K562 (cell line): ENCODE data around the gene CFAP92. TPM values are rescaled to one million over a fixed set of nuclear protein-coding genes. Genes with fewer than 3 reads are reported as not detected.

Source experiments
- ATAC-seq: fragments of 200-7000 bp; cut with Tn5 transposase; 3 replicates; pipeline ENCODE4 v1.9.1; 2020; ENCODE audit warnings: moderate library complexity
- BruUV-seq: library from RNA; stranded (reverse); fragments of 400-500 nt; replicated peaks from 2 replicates; lab custom pipeline; 2021; lab: Mats Ljungman, UMichigan
- CTCF ChIA-PET: fragments of 300-600 bp; formaldehyde crosslinking; extraction: SDS; loops from one replicate; lab custom pipeline; 2021; ENCODE audit warnings: low intra/inter-chr PET ratio; lab: Yijun Ruan, JAX
- POLR2A ChIA-PET: fragments of 300-600, 350-650 bp; sonication (Branson Sonifier 250); formaldehyde crosslinking; extraction: SDS; loops from one replicate; lab custom pipeline; 2021; ENCODE audit warnings: antibody characterized with exemption, inconsistent platforms; lab: Yijun Ruan, JAX
- DNase-seq, 4 experiments: peaks; one replicate each; pipeline versions ENCODE4 v3.0.0 to v3.0.0-alpha.2; 2011 to 2018; ENCODE audit warnings: low spot score in 3 of 4, mixed read lengths in 3 of 4; ENCODE audit errors: extremely low read depth in 1 of 4
- FAIRE-seq: peaks from 2 replicates; lab custom pipeline; 2011; peaks lifted over from hg19 to GRCh38; lab: Jason Lieb, UNC
- H2AFZ ChIP-seq: 2 replicates; pipeline ENCODE4 v1.6.0; 2011; ENCODE audit warnings: low read depth, low read length, control low read depth, inconsistent platforms
- H3K27ac ChIP-seq: fragments of 200-600 bp; 3 replicates; pipeline ENCODE4 v1.8.0; 2011; ENCODE audit warnings: low read depth, mild to moderate bottlenecking, control low read depth, inconsistent platforms, low read length, moderate library complexity, mixed read lengths; ENCODE audit errors: extremely low read depth
- H3K27me3 ChIP-seq, 2 experiments: fragments of 300-600 bp in 1 of 2; 2 replicates in 1 of 2; 3 replicates in 1 of 2; pipeline versions ENCODE4 v1.6.0 to v1.8.0; 2011; ENCODE audit warnings: inconsistent platforms in 2 of 2, low read length in 2 of 2, mild to moderate bottlenecking in 1 of 2, mixed read lengths in 1 of 2, moderate library complexity in 1 of 2; ENCODE audit not compliant: control insufficient read depth in 2 of 2, insufficient read depth in 2 of 2
- H3K36me3 ChIP-seq: fragments of 300-600 bp; 3 replicates; pipeline ENCODE4 v1.8.0; 2011; ENCODE audit warnings: mild to moderate bottlenecking, low read length, inconsistent platforms; ENCODE audit not compliant: control insufficient read depth, insufficient read depth
- H3K4me1 ChIP-seq, 2 experiments: fragments of 200-600 bp in 1 of 2; replicated peaks in 1 of 2; 2 replicates in 1 of 2; 3 replicates in 1 of 2; pipeline versions ENCODE4 v1.5.1 to v1.8.0; 2011; ENCODE audit warnings: inconsistent platforms in 2 of 2, low read length in 2 of 2, mild to moderate bottlenecking in 1 of 2, mixed read lengths in 1 of 2, moderate library complexity in 1 of 2; ENCODE audit not compliant: control insufficient read depth in 2 of 2, insufficient read depth in 2 of 2
- H3K4me2 ChIP-seq: 2 replicates; pipeline ENCODE4 v1.6.1; 2011; ENCODE audit warnings: low read length, control low read depth, inconsistent platforms, mixed read lengths; ENCODE audit not compliant: insufficient read depth
- H3K4me3 ChIP-seq: fragments of 200-600 bp; sonication (generic), shearing (Covaris generic); 2 replicates; pipeline ENCODE4 v1.5.1; 2016; ENCODE audit warnings: control low read depth, inconsistent platforms
- H3K79me2 ChIP-seq: fragments of 200-600 bp; 3 replicates; pipeline ENCODE4 v1.8.0; 2011; ENCODE audit warnings: low read length, inconsistent platforms; ENCODE audit not compliant: control insufficient read depth, insufficient read depth
- H3K9ac ChIP-seq, 2 experiments: 2 replicates each; pipeline versions ENCODE4 v1.6.0 to v1.6.1; 2011; ENCODE audit warnings: low read depth in 2 of 2, low read length in 2 of 2, control low read depth in 1 of 2, inconsistent platforms in 1 of 2, mild to moderate bottlenecking in 1 of 2, mixed read lengths in 1 of 2; ENCODE audit not compliant: insufficient read depth in 1 of 2
- H3K9me1 ChIP-seq: one replicate; pipeline ENCODE4 v1.6.0; 2011; ENCODE audit warnings: inconsistent platforms, mild to moderate bottlenecking, low read length, moderate library complexity; ENCODE audit not compliant: control insufficient read depth, insufficient read depth
- H3K9me3 ChIP-seq: replicated peaks from 2 replicates; pipeline ENCODE4 v1.5.1; 2011; ENCODE audit warnings: low read depth, low read length, inconsistent platforms; ENCODE audit not compliant: control insufficient read depth, insufficient read depth
- H4K20me1 ChIP-seq: replicated peaks from 2 replicates; pipeline ENCODE4 v1.6.1; 2011; ENCODE audit warnings: low read length, inconsistent platforms, mixed read lengths; ENCODE audit not compliant: control insufficient read depth, insufficient read depth
- EZH2 ChIP-seq: IDR thresholded peaks from 2 replicates; pipeline ENCODE4 v1.6.1; 2012; ENCODE audit warnings: low read depth, mild to moderate bottlenecking, inconsistent platforms, low read length, borderline replicate concordance
- KAT7 ChIP-seq: sonication (generic); formaldehyde crosslinking; IDR thresholded peaks from 2 replicates; pipeline ENCODE4 v1.8.0; 2022; ENCODE audit warnings: missing genetic modification reagents, mild to moderate bottlenecking, borderline replicate concordance
- PTTG1 ChIP-seq: fragments of 450-650 bp; IDR thresholded peaks from 2 replicates; pipeline ENCODE4 v1.6.1; 2016; ENCODE audit warnings: low read depth, mild to moderate bottlenecking, missing genetic modification characterization, missing compliant biosample characterization
- RAD51 ChIP-seq: fragments of 450-650 bp; IDR thresholded peaks from 2 replicates; pipeline ENCODE4 v1.7.1; 2016; ENCODE audit warnings: low read depth, mild to moderate bottlenecking, borderline replicate concordance
- TCF7L2 ChIP-seq: fragments of 150-350 bp; IDR thresholded peaks from 2 replicates; pipeline ENCODE4 v1.6.1; 2016; ENCODE audit warnings: low read depth, mild to moderate bottlenecking, low read length, moderate library complexity
- ZBTB7A ChIP-seq: IDR thresholded peaks from 2 replicates; pipeline ENCODE4 v1.6.1; 2011; ENCODE audit warnings: low read depth, mild to moderate bottlenecking, low read length, moderate library complexity, borderline replicate concordance; ENCODE audit not compliant: control insufficient read depth
- ZNF583 ChIP-seq: fragments of 250-450 bp; sonication (Bioruptor Pico); IDR thresholded peaks from 2 replicates; pipeline ENCODE4 v1.4.0; 2020
- WGBS: fragments of 100-300 bp; shearing (Covaris generic); methylation state at CpG from one replicate; pipeline ENCODE4 v1.1.6; 2016; ENCODE audit warnings: low coverage, mixed read lengths; ENCODE audit not compliant: insufficient coverage; ENCODE audit errors: missing lambda C conversion rate; 5-methylcytosine and 5-hydroxymethylcytosine counted together
- in situ Hi-C: fragments of 300-500 bp; cut with MboI; formaldehyde crosslinking; loops from 4 replicates; pipeline ENCODE4 v1.15.0; 2018; ENCODE audit warnings: inconsistent platforms, mixed read lengths
- intact Hi-C: fragments of 100-400 bp; cut with micrococcal nuclease; formaldehyde crosslinking; loops from 2 replicates; pipeline ENCODE4 v1.14.2; 2022
- polyA plus RNA-seq, 8 experiments: library from polyadenylated mRNA; depleted of rRNA in 4 of 8; stranded (reverse) in 5 of 8; unstranded in 3 of 8; fragments of >200 nt; fragmentation: Nextera tagmentation in 2 of 8; fragmentation: Illumina TruSeq in 1 of 8; extraction: Ambion mirVana in 2 of 8; extraction: Trizol in 1 of 8; gene quantifications; 2 replicates each; pipeline versions ENCODE4 v1.2.1 to v1.2.3, GENCODE V29; 2011 to 2014; ENCODE audit warnings: inconsistent platforms in 1 of 8, missing spikeins in 1 of 8
- total RNA-seq, 7 experiments: library from RNA; depleted of rRNA in 6 of 7; stranded (reverse); fragments of >200 nt in 6 of 7; fragmentation: Illumina TruSeq in 2 of 7; extraction: Trizol in 2 of 7; gene quantifications; 2 replicates each; pipeline versions ENCODE4 v1.2.1 to v1.2.3, GENCODE V29; 2011 to 2021; ENCODE audit warnings: low replicate concordance in 1 of 7
- TF ChIP-seq, protein P1 (sequence below): fragments of 150-350 bp; conservative IDR thresholded peaks from 2 replicates; pipeline ENCODE4 v1.6.1; 2014; ENCODE audit warnings: low read length
- TF ChIP-seq, protein P2 (sequence below): fragments of 250-450 bp; sonication (Bioruptor Pico); IDR thresholded peaks from 2 replicates; pipeline ENCODE4 v1.4.0; 2020; ENCODE audit warnings: mild to moderate bottlenecking, moderate library complexity, borderline replicate concordance

The CFAP92 gene
- total and polyA plus RNA-seq, 9 of the 15 experiments (the other 6 are each of a cell fraction or from before 2014, with no cell fraction given) = 0.06 to 0.62 (median 0.36) TPM

DNA sequence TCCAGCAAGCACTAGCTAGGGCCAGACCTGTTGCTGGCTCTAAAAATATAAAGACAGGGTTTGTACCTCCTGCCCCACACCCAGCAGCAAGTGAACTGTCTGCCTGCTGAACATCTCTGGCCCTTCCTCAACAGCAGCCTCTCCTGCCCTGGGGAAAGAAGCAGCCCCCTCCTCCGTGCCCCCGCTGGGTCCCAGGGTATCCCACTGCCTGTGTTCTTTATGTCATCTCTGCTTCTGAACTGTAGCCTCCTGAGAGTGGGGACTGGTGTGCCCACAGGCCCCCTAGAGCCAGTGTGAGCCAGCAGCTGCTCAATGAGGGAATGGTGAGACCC is 60.0 kb downstream of the CFAP92 start:
- Histone ChIP-seq H3K27me3 (peaks cover 8 to 41% of the 10 kb centered on the region in 2 experiments; a peak in 4 of 5 replicates), H3K4me3 (no peak overlapping the region), H3K9me3 (peaks cover 3% of the 10 kb centered on the region; the same call in 1 of the 2 replicates), H3K79me2 (no peaks in the 10 kb centered on the region), H3K27ac (no peak overlapping the region), H3K9me1 (no peaks in the 10 kb centered on the region), H3K4me1 (peaks cover 0 to 4% of the 10 kb centered on the region in 2 experiments; a peak in 2 of 5 replicates), H2AFZ (no peak overlapping the region), H3K36me3 (no peaks in the 10 kb centered on the region), H3K9ac (no peak overlapping the region; a peak in 1 of 4 replicates), H4K20me1 (no peaks in the 10 kb centered on the region), H3K4me2 (no peak overlapping the region)
- BruUV-seq = no TSS peak
- ChIA-PET CTCF (no interaction called here), POLR2A (interaction anchor here (1.2 kb wide), 1 partner anchor 11 kb away, joined by 3 read pairs; no protein-coding TSS in a partner anchor)
- DNase-seq = no peak
- TF ChIP-seq KAT7 (CRISPR knock-in tag) (no peak), RAD51 (no peak), ZNF583 (CRISPR knock-in tag) (no peak), TCF7L2 (no peak), EZH2 (no peak), PTTG1 (tag) (no peak), ZBTB7A (no peak)
- TF ChIP-seq, protein P1, sequence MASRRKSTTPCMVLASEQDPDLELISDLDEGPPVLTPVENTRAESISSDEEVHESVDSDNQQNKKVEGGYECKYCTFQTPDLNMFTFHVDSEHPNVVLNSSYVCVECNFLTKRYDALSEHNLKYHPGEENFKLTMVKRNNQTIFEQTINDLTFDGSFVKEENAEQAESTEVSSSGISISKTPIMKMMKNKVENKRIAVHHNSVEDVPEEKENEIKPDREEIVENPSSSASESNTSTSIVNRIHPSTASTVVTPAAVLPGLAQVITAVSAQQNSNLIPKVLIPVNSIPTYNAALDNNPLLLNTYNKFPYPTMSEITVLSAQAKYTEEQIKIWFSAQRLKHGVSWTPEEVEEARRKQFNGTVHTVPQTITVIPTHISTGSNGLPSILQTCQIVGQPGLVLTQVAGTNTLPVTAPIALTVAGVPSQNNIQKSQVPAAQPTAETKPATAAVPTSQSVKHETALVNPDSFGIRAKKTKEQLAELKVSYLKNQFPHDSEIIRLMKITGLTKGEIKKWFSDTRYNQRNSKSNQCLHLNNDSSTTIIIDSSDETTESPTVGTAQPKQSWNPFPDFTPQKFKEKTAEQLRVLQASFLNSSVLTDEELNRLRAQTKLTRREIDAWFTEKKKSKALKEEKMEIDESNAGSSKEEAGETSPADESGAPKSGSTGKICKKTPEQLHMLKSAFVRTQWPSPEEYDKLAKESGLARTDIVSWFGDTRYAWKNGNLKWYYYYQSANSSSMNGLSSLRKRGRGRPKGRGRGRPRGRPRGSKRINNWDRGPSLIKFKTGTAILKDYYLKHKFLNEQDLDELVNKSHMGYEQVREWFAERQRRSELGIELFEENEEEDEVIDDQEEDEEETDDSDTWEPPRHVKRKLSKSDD = no peak
- TF ChIP-seq, protein P2, sequence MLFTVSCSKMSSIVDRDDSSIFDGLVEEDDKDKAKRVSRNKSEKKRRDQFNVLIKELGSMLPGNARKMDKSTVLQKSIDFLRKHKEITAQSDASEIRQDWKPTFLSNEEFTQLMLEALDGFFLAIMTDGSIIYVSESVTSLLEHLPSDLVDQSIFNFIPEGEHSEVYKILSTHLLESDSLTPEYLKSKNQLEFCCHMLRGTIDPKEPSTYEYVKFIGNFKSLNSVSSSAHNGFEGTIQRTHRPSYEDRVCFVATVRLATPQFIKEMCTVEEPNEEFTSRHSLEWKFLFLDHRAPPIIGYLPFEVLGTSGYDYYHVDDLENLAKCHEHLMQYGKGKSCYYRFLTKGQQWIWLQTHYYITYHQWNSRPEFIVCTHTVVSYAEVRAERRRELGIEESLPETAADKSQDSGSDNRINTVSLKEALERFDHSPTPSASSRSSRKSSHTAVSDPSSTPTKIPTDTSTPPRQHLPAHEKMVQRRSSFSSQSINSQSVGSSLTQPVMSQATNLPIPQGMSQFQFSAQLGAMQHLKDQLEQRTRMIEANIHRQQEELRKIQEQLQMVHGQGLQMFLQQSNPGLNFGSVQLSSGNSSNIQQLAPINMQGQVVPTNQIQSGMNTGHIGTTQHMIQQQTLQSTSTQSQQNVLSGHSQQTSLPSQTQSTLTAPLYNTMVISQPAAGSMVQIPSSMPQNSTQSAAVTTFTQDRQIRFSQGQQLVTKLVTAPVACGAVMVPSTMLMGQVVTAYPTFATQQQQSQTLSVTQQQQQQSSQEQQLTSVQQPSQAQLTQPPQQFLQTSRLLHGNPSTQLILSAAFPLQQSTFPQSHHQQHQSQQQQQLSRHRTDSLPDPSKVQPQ (CRISPR knock-in tag) = no peak
- no peak for ATAC-seq
- in situ Hi-C loops = no loop called here
- WGBS = 0% methylated on average over 1 of the region's 2 CpGs
- intact Hi-C loops = no loop called here
- no peak for FAIRE-seq
